ENCODE data around the gene INPP5J.
"Not testable (repeated sequence)": the region's sequence is repeated elsewhere in the genome, so short reads cannot be mapped to it uniquely, and the experiment has no call there.

Gene INPP5J

DNA sequence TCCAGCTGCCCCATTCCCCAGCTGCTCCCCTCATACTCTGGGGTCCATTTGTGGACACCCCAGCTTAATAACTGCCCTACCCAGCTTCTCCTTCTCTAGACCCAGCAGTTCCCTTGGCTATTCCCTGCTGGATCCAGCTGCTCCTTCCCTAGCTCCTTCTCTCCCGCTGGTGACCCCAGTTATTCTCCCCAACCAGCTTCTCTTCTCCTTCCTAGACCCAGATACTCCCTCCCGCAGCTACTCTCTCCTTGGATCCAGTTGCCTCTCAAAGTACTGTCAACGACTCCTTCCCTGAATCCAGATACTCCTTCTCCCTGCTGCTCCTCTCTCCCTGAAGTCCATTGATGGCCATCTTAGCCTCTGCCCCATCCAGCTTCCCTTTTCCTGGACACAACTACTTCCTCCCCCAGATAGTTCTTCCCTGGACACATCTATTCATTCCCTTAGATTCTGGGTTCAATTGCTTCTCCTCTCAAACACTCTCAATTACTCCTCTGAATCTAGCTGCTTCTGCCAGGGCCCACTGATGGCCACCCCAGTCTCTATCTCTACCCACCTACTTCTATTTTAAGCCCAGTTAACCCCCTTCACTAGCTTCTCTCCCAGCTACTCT, 27.0 kb upstream of the INPP5J start:
- TF ChIP-seq CTCF (IDR thresholded peaks at IDR 0.05; ENCODE audit: low read depth, low read length): no peak
- H3K4me3 ChIP-seq (ENCODE audit: low read depth, low read length): no peak overlapping the region

DNA sequence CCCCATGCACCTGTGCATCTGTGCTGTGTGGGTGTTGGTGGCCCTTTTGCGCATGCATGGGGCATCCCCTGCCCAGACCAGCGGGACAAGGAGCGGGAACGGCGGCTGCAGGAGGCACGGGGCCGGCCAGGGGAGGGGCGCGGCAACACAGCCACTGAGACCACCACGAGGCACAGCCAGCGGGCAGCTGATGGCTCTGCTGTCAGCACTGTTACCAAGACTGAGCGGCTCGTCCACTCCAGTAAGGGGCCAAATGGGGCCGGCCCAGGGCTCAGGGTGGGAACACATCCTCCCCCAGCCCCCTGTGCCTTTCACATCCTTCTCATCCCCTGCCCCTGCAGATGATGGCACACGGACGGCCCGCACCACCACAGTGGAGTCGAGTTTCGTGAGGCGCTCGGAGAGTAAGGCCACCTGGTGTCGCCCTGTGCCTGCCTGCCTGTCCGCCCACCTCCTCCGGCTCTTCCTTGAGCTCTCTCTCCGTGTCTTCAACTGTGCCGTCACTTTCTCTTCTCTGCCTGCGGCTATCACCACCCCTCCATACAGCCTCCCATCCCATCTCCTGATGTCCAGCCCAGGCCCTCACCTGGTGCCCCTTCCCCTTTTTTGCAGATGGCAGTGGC, 26.0 kb upstream of the INPP5J start:
- no peak for TF ChIP-seq CTCF (IDR thresholded peaks at IDR 0.05; ENCODE audit: low read depth, low read length)
- H3K4me3 ChIP-seq (ENCODE audit: low read depth, low read length): no peak overlapping the region

DNA sequence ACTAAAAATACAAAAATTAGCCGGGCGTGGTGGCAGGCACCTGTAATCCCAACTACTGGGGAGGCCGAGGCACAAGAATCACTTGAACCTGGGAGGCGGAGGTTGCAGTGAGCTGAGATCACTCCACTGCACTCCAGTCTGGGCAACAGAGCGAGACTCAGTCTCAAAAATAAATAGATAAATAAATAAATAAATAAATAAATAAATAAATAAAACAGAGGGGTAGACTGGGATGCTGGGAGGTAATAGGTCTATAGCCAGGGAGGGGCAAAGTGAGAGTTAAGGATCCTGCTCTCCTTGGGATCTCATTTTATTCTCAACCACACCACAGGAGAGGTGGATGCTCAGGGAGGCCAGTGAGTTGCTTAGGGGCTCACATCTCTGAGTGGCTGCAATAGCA, 25.2 kb upstream of the INPP5J start:
- not testable (repeated sequence) for H3K4me3 ChIP-seq (ENCODE audit: low read depth, low read length)

- no peak for TF ChIP-seq CTCF (IDR thresholded peaks at IDR 0.05; ENCODE audit: low read depth, low read length)
- H3K4me3 ChIP-seq (ENCODE audit: low read depth, low read length): no peak overlapping the region
Measured at GRCh38 chr22:31097941-31098631, 24.7 kb upstream of the INPP5J start.

DNA sequence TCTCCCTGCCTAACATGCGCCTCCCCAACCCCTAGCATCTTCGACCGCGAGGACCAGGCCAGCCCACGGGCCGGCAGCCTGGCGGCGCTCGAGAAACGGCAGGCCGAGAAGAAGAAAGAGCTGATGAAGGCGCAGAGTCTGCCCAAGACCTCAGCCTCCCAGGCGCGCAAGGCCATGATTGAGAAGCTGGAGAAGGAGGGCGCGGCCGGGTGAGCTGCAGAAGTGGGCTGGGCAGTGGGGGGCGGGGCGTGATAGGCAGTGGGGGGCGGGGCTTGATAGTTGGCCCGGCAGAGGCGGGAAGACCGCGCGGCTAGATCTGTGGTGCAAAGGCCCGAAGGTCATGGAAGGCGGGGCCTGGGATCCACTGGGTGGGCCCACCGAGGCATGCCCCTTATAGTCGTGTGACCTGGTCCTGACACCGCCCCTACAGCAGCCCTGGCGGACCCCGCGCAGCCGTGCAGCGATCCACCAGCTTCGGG, 24.1 kb upstream of the INPP5J start:
- TF ChIP-seq CTCF (IDR thresholded peaks at IDR 0.05; ENCODE audit: low read depth, low read length): no peak
- no peak overlapping the region for H3K4me3 ChIP-seq (ENCODE audit: low read depth, low read length)

GRCh38 chr22:31099386-31099785, 23.4 kb upstream of the INPP5J start:
- no peak overlapping the region for H3K4me3 ChIP-seq (ENCODE audit: low read depth, low read length)
- TF ChIP-seq CTCF (IDR thresholded peaks at IDR 0.05; ENCODE audit: low read depth, low read length): no peak

DNA sequence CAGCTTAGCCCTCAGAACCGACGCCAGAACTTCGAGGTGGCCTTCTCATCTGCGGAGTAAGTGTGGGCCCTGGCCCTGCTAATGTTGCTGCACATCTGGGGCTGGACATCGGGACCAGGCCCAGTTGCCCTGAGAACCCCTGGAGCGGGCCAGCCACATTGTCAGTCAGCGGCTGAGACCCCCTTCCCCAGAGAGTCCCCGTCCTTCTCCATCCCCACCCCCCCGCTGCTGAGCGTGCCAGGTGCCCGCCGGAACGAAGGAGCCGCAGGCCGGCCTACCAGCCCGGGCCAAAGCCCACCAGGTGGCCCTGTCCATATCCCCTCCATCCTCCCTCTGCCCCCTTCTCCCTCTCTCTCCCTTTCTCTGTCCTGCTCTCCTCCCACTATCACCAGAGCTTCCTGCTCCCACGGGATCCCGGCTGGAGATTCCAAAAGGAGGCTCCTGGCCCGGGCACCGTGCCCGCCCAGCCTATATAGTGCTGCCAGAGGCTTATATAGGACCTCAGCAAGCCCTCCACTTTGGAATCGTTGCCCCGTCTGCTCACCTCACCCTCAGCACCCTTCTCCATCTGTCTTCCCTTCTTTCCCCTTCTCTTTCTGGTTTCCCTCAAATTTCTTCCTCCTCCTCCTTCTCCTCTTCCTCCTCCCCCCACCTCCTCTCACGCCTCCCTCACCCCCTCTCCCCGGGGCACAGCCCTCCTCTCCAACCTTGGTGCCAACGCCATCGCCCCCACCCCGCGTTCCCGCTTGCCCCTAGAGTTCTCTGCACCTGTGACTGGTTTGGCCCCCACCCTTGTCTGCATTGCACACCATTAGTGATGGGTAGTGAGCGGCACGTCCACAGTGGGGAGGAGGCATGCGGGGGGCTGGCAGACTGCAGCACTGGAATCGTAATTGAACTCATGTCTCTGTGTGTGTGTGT, 22.7 kb upstream of the INPP5J start:
- no peak overlapping the region for H3K4me3 ChIP-seq (ENCODE audit: low read depth, low read length)
- TF ChIP-seq CTCF (IDR thresholded peaks at IDR 0.05; ENCODE audit: low read depth, low read length): no peak
